Upper lobe of left lung (tissue), 6 donors: Measurements from ENCODE around the gene ACTN4. TPM values are rescaled to one million over a fixed set of nuclear protein-coding genes. Genes with fewer than 3 reads are reported as not detected.
A peak's percentile ranks its signal among the peaks of the same experiment; 100 is the strongest.
"Not testable (repeated sequence)": the region's sequence is repeated elsewhere in the genome, so short reads cannot be mapped to it uniquely, and the experiment has no call there.

ENCODE experiments used
- ATAC-seq, 2 donors: fragments of 200-7000 bp; cut with Tn5 transposase; one replicate each; pipeline ENCODE4 v1.9.1; 2022; ENCODE audit warnings: mild to moderate bottlenecking in 2 of 2, moderate library complexity in 2 of 2; ENCODE audit not compliant: low FRiP score in 2 of 2
- DNase-seq, 2 donors: peaks; one replicate each; pipeline ENCODE4 v3.0.0-alpha.2; 2019 to 2020
- H3K27ac ChIP-seq, 4 donors: fragments of 200-600 bp; sonication (generic); one replicate each; pipeline ENCODE4 v1.5.1; 2016 to 2019
- H3K27me3 ChIP-seq, 4 donors: fragments of 200-600 bp; sonication (generic); one replicate each; pipeline ENCODE4 v1.5.1; 2017 to 2019
- H3K36me3 ChIP-seq, 4 donors: fragments of 200-600 bp; sonication (generic); one replicate each; pipeline ENCODE4 v1.5.1; 2016 to 2019
- H3K4me1 ChIP-seq, 4 donors: fragments of 200-600 bp; sonication (generic); one replicate each; pipeline ENCODE4 v1.5.1; 2018 to 2019
- H3K4me3 ChIP-seq, 4 donors: fragments of 200-600 bp; sonication (generic); one replicate each; pipeline ENCODE4 v1.5.1; 2017 to 2019; ENCODE audit warnings: mild to moderate bottlenecking in 2 of 4, moderate library complexity in 1 of 4
- H3K9me3 ChIP-seq, 4 donors: fragments of 200-600 bp; sonication (generic); one replicate each; pipeline ENCODE4 v1.5.1; 2018 to 2019
- CTCF ChIP-seq, 6 experiments: fragments of 450-650 bp in 4 of 6; fragments of 200-600 bp in 2 of 6; sonication (generic) in 2 of 6; IDR thresholded peaks; one replicate each; pipeline ENCODE4 v1.5.1; 2016 to 2019; ENCODE audit warnings: antibody characterized with exemption in 6 of 6
- EP300 ChIP-seq, 4 donors: sonication (generic); formaldehyde crosslinking; IDR thresholded peaks; one replicate each; pipeline ENCODE4 v1.5.1; 2017; ENCODE audit warnings: antibody characterized with exemption in 4 of 4, control low read depth in 2 of 4
- POLR2A ChIP-seq, 4 donors: fragments of 450-650 bp; IDR thresholded peaks; one replicate each; pipeline ENCODE4 v1.5.1; 2016 to 2017; ENCODE audit warnings: antibody characterized with exemption in 4 of 4, mild to moderate bottlenecking in 2 of 4
- POLR2AphosphoS5 ChIP-seq, 2 donors: sonication (generic); formaldehyde crosslinking; IDR thresholded peaks; one replicate each; pipeline ENCODE4 v1.5.1; 2017; ENCODE audit warnings: antibody characterized with exemption in 2 of 2
- WGBS, 2 donors: methylation state at CpG; one replicate each; pipeline ENCODE4 v1.1.5; 2017 to 2018; 5-methylcytosine and 5-hydroxymethylcytosine counted together
- total RNA-seq, 6 donors: library from RNA; depleted of rRNA in 4 of 6; stranded (reverse); fragments of >200 nt in 4 of 6; gene quantifications; one replicate each; pipeline versions ENCODE4 v1.1.0 to v1.2.1, GENCODE V29; 2016 to 2021
- donor health status: DM: no; HTN: no; CAD: no; lungs with moderate emphysema.
- donor health status: DM: no; HTN: yes; CAD: no; lungs with severe emphysema.

ACTN4 gene
- total RNA-seq, 6 donors from 2014 or later = 162 to 636 (median 512) TPM

- 86 to 88% methylated on average over 6 of the region's 6 CpGs for WGBS, 2 donors
- Histone ChIP-seq H3K36me3 (peaks cover 17 to 75% (median 61%) of the 10 kb centered on the region in 4 donors), H3K27me3 (no peaks in the 10 kb centered on the region), H3K27ac (no peak overlapping the region), H3K4me3 (no peak overlapping the region), H3K9me3 (no peaks in the 10 kb centered on the region), H3K4me1 (peaks cover 0 to 21% (median 8%) of the 10 kb centered on the region in 4 donors)
- no peak for DNase-seq
- no peak for TF ChIP-seq POLR2AphosphoS5 (IDR thresholded peaks at IDR 0.05)
- TF ChIP-seq POLR2A (IDR thresholded peaks at IDR 0.05) = no peak
- no peak for TF ChIP-seq EP300 (IDR thresholded peaks at IDR 0.05)
- TF ChIP-seq CTCF (IDR thresholded peaks at IDR 0.05) = no peak
- ATAC-seq = no peak
These were observed 17.9 kb upstream of the ACTN4 start for GRCh38 chr19:38629568-38629967.

GRCh38 chr19:38631301-38631700 is 16.1 kb upstream of the ACTN4 start:
- not testable (repeated sequence) for ATAC-seq, DNase-seq, H3K4me3 ChIP-seq, H3K27me3 ChIP-seq, H3K9me3 ChIP-seq
- WGBS, 2 donors = 47 to 57% methylated on average over 11 of the region's 11 CpGs
- peak overlapping the region in 3 of 4 donors; percentile 17 to 58 (median 57) for H3K27ac ChIP-seq
- peaks cover 9 to 70% (median 53%) of the 10 kb centered on the region in 4 donors for H3K36me3 ChIP-seq
- peaks cover 7 to 26% (median 17%) of the 10 kb centered on the region in 4 donors for H3K4me1 ChIP-seq

DNA sequence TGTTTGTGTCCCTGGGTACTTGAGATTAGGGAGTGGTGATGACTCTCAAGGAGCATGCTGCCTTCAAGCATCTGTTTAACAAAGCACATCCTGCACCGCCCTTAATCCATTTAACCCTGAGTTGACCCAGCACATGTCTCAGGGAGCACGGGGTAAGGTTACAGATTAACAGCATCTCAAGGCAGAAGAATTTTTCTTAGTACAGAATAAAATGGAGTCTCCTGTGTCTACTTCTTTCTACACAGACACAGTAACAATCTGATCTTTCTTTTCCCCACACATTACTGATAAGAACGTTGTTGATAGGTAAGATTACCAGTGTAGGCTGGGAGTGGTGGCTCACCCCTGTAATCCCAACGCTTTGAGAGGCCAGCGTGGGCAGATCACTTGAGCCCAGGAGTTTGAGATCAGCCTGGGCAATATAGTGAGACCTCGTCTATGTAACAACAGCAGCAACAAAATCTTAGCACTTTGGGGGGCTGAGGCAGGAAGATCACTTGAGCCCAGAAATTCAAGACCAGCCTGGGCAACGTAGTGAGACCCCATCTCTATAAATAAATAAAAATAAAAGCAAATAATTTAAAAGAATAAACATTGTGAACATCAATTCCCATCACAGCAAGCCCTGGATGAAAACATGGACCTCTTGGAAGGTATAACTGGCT is 15.5 kb upstream of the ACTN4 start:
- not testable (repeated sequence) for H3K27me3 ChIP-seq, DNase-seq, H3K9me3 ChIP-seq, ATAC-seq, H3K4me3 ChIP-seq
- H3K27ac ChIP-seq = peak overlapping the region in 3 of 4 donors; percentile 17 to 65 (median 49)
- peaks cover 6 to 65% (median 48%) of the 10 kb centered on the region in 4 donors for H3K36me3 ChIP-seq
- peaks cover 14 to 32% (median 23%) of the 10 kb centered on the region in 4 donors for H3K4me1 ChIP-seq
- 56 to 57% methylated on average over 7 of the region's 7 CpGs for WGBS, 2 donors

DNA sequence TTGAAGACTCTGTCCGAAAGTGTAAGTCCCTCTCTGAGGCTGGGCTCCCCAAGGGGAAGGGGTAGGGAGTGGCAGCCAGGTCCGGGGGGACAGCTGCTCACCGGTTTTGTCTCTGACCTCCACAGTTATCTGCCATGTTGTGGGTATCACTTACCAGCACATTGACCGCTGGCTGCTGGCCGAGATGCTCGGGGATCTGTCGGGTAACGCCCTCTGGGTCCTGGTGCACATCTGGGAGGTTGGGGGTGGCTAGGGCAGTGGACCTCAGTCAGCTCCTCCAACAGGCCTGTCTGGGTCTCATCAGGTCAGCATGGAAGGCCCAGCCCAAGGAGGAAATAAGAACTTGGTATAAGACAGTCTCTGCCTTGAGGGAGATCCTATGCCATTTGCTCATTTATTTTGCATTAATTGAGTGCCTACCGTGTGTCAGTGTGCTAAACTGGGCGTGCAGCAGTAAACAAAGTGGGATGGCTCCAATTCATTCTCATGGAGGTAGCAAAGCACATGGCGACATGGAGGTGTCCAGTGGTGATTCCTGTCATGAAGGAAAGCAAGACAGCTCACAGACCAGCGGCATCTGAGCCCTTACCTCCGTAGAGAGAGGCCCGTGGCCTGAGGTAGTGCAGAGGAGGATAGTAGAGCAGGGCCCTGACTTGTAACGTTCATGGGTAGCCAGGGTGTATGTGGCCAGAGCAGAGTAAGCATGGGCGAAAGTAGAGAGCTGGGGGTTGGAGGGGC is 14.8 kb upstream of the ACTN4 start:
- ATAC-seq (no peak), DNase-seq (no peak)
- peak overlapping the region in 2 of 4 donors; percentile 49 to 65 for H3K27ac ChIP-seq
- H3K27me3 ChIP-seq = no peaks in the 10 kb centered on the region
- H3K9me3 ChIP-seq = no peaks in the 10 kb centered on the region
- WGBS, 2 donors = 93 to 94% methylated on average over 11 to 16 of the region's 16 CpGs
- peaks cover 20 to 37% (median 29%) of the 10 kb centered on the region in 4 donors for H3K4me1 ChIP-seq
- TF ChIP-seq EP300 (IDR thresholded peaks at IDR 0.05) = no peak
- TF ChIP-seq CTCF (IDR thresholded peaks at IDR 0.05) = no peak
- no peak for TF ChIP-seq POLR2A (IDR thresholded peaks at IDR 0.05)
- TF ChIP-seq POLR2AphosphoS5 (IDR thresholded peaks at IDR 0.05) = no peak
- no peak overlapping the region for H3K4me3 ChIP-seq
- H3K36me3 ChIP-seq = peaks cover 6 to 58% (median 45%) of the 10 kb centered on the region in 4 donors

- WGBS, 2 donors = 45 to 64% methylated on average over 11 to 17 of the region's 17 CpGs
- ATAC-seq (peak; percentile 69 to 87), DNase-seq (peak in 1 of 2 donors; percentile 79)
- Histone ChIP-seq H3K9me3 (no peaks in the 10 kb centered on the region), H3K27me3 (no peaks in the 10 kb centered on the region), H3K27ac (peak overlapping the region in 2 of 4 donors; percentile 57 to 72), H3K36me3 (peaks cover 3 to 41% (median 30%) of the 10 kb centered on the region in 4 donors), H3K4me1 (peaks cover 20 to 40% (median 30%) of the 10 kb centered on the region in 4 donors), H3K4me3 (no peak overlapping the region)
- TF ChIP-seq POLR2A (IDR thresholded peaks at IDR 0.05) (no peak), CTCF (IDR thresholded peaks at IDR 0.05) (peak; percentile 89 to 99 (median 94))
These were observed 12.5 kb upstream of the ACTN4 start for GRCh38 chr19:38634757-38635482.
